ENCODE results near the gene PLEKHH2. TPM values are rescaled to one million over a fixed set of nuclear protein-coding genes. Genes with fewer than 3 reads are reported as not detected.

The PLEKHH2 gene
- total and polyA plus RNA-seq, 2 of the 13 experiments (the other 11 are each of a cell fraction or from before 2014, with no cell fraction given): 1.1 to 3.0 TPM

GRCh38 chr2:43675646-43676321 is 38.7 kb downstream of the PLEKHH2 start (continued):
- TF ChIP-seq, protein P1, sequence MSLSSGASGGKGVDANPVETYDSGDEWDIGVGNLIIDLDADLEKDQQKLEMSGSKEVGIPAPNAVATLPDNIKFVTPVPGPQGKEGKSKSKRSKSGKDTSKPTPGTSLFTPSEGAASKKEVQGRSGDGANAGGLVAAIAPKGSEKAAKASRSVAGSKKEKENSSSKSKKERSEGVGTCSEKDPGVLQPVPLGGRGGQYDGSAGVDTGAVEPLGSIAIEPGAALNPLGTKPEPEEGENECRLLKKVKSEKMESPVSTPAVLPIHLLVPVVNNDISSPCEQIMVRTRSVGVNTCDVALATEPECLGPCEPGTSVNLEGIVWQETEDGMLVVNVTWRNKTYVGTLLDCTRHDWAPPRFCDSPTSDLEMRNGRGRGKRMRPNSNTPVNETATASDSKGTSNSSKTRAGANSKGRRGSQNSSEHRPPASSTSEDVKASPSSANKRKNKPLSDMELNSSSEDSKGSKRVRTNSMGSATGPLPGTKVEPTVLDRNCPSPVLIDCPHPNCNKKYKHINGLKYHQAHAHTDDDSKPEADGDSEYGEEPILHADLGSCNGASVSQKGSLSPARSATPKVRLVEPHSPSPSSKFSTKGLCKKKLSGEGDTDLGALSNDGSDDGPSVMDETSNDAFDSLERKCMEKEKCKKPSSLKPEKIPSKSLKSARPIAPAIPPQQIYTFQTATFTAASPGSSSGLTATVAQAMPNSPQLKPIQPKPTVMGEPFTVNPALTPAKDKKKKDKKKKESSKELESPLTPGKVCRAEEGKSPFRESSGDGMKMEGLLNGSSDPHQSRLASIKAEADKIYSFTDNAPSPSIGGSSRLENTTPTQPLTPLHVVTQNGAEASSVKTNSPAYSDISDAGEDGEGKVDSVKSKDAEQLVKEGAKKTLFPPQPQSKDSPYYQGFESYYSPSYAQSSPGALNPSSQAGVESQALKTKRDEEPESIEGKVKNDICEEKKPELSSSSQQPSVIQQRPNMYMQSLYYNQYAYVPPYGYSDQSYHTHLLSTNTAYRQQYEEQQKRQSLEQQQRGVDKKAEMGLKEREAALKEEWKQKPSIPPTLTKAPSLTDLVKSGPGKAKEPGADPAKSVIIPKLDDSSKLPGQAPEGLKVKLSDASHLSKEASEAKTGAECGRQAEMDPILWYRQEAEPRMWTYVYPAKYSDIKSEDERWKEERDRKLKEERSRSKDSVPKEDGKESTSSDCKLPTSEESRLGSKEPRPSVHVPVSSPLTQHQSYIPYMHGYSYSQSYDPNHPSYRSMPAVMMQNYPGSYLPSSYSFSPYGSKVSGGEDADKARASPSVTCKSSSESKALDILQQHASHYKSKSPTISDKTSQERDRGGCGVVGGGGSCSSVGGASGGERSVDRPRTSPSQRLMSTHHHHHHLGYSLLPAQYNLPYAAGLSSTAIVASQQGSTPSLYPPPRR (CRISPR knock-in tag; IDR thresholded peaks at IDR 0.05; ENCODE audit: borderline replicate concordance): 0 out of 2 replicates have a peak, but pooled peaks have one; percentile 35
- TF ChIP-seq, protein P2, sequence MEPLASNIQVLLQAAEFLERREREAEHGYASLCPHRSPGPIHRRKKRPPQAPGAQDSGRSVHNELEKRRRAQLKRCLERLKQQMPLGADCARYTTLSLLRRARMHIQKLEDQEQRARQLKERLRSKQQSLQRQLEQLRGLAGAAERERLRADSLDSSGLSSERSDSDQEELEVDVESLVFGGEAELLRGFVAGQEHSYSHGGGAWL (CRISPR knock-in tag; IDR thresholded peaks at IDR 0.05): no peak
- TF ChIP-seq RFXANK (CRISPR knock-in tag; IDR thresholded peaks at IDR 0.05) (0 out of 2 replicates have a peak, but pooled peaks have one; percentile 21), ZNF101 (CRISPR knock-in tag; IDR thresholded peaks at IDR 0.05; ENCODE audit: borderline replicate concordance, low read depth) (0 out of 2 replicates have a peak, but pooled peaks have one; percentile 66), ZNF530 (CRISPR knock-in tag; IDR thresholded peaks at IDR 0.05; ENCODE audit: low read depth) (no peak), ZNF292 (CRISPR knock-in tag; IDR thresholded peaks at IDR 0.05; ENCODE audit: borderline replicate concordance, low read depth) (0 out of 2 replicates have a peak, but pooled peaks have one; percentile 15), MXD1 (CRISPR knock-in tag; IDR thresholded peaks at IDR 0.05) (peak; percentile 42; the same call in 1 of the 2 replicates)
